HT-29 (cell line): ENCODE results near the gene ACTG1. TPM values are rescaled to one million over a fixed set of nuclear protein-coding genes. Genes with fewer than 3 reads are reported as not detected.
A peak's percentile ranks its signal among the peaks of the same experiment; 100 is the strongest.

Source experiments
- DNase-seq: peaks from one replicate; pipeline ENCODE4 v3.0.0-alpha.2; 2015; ENCODE audit warnings: low spot score
- total RNA-seq: library from RNA; depleted of rRNA; stranded (reverse); fragments of >200 nt; shearing (Covaris generic); gene quantifications from 2 replicates; pipeline ENCODE4 v1.2.3, GENCODE V29; 2014

The ACTG1 gene
- total RNA-seq, 1 experiment from 2014 or later: 4,670 TPM

DNA sequence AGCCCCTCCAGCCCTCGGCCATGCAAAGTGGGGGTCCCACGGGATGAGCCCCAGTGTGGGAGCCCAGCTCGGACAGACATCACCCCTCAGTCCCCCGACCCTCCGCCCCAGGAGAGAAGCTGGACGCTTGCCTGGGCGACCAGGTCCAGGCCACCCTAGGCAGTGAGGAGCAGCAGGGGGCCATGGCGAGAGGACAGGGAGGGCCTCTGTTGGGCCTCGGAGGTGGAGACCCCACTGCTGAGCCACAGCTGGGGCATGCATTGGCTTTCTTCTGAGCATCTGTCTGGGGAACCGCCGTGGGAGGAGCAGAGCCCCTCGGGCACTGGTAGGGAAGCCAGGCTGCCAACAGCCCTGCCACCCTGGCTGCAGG, 13.0 kb downstream of the ACTG1 start:
- DNase-seq: no peak

DNA sequence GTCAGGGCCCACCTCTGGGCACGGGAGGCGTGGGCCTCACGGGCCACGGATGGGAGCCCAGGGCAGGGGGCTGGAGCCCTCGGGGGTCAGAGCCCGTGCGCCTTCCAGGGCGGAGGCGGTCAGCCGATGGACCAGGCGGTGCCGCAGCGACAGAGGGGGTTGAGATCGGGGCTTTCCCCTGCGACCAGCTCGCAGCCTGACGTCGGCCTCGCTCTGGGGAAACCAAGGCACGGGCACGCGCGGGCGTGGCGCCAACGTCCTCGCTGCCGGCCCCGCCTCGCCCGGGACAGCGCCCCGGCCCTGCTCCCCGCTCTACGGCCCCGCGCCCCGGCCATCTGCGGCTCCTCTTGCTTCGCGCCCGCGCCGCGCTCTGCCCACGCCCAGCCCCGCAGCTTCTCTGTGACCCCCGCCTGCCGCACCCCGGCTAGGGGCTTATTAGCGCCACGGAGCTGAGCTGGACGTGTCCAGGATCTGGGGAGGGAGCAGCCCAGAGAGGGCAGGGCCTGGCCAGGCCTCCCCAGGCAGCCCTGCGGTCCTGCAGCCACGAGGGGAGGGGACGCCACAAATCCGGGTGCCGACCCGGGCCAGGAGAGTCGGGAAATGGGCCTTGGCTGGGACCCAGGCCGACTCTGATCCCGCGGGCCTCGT, 13.5 kb downstream of the ACTG1 start:
- no peak for DNase-seq

DNA sequence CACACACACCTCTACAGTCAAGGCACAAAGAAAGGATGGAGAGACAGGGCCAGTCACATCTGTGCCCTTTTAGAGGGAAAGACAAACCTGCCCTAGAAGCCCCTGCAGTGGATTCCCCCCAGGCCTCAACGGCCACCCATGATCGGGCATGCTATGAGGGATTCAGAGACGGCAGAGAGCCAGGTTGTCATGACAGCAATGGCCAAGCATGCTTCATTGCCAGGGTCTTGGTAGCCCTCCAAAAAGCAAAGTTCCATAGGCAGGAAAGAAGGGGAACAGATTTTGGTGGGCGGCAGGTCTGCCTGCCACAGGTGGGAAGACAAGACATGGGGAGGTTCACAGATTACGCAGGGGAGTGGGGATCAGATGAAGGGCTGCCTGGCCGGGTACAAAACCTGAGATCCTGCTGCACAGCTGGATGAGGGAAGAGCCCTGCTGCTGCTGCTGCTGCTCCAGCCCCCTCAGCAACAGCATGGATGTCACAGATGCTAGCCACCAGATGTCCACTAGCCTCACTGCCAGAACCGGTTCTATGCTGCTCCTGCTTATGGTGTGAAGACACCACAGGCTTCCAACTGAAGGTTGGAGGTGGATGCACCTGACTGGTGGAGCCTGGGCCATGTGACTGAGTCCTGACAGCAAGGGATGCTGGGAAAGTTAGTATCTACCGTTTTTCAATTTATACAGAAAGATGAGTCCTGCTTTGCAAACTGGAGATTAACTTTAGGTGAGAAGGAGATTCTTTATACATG, 17.8 kb downstream of the ACTG1 start:
- peak; percentile 72 for DNase-seq

DNA sequence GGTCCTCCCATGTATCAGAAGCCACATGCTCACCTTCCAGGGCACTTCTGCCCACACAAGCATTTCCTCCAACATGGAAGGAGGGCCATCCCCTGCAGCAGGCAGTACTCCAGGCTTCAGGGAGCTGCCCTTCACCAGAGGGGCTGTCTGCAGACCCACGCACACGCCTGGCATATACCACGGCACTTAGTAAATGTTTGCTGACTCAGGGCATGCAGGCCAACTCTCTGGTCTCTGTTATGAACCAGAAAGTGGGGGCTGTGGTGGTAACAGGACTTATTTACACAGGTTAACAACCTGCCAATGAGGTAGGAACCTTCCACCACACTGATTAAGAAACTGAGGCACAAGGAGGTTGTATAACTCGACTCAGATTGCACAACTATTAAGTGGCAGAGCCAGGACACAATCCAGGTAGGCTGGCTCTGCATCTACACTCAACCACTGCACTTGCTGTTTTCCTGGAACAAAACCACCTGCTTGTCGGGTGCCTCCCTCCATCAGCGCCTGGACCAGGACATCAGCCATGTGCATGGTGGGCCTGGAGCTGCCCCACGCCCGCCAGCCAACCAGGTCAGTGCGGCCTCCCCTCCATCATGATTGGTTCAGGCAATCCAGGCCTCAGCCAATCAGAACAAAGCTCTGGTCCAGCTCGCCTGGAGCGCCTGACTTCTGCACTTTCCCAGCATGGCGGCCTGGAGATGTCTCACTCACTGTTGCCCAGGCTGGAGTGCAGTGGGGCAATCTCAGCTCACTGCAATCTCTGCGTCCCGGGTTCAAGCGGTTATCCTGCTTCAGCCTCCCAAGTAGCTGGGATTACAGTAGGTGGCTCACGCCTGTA, 19.2 kb downstream of the ACTG1 start:
- DNase-seq: no peak

DNA sequence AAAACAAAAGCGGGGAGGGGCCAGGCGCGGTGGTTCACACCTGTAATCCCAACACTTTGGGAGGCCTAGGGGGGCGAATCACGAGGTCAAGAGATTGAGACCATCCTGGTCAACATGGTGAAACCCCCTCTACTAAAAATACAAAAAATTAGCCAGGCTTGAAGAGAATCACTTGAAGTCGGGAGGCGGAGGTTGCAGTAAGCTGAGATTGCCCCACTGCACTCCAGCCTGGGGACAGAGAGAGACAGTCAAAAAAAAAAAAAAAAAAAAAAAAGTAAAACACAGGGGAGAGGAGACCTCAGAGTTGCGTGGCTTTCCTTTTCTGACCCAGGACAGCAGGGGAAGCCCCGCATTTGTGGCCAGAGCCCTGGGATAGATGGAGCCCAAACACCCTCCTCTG, 19.9 kb downstream of the ACTG1 start:
- DNase-seq: no peak

DNA sequence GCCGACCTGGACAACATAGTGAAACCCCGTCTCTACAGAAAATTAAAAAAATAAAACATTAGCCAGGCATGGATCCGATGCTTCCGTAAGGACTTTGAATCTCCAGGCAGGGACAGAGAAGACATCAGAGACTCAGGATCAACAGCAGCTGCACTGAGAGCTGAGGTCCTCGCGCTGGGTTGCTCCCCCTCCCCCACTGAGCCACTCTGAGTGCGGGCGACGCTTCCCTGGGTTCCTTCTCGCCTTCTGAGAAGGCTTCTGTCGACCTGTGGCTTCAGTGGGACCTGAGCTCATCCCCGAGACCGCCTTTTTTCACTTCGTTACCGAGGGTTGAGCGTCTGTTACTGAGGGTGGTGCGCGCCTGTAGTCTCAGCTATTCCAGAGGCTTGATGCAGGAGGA, 20.4 kb downstream of the ACTG1 start:
- no peak for DNase-seq

DNA sequence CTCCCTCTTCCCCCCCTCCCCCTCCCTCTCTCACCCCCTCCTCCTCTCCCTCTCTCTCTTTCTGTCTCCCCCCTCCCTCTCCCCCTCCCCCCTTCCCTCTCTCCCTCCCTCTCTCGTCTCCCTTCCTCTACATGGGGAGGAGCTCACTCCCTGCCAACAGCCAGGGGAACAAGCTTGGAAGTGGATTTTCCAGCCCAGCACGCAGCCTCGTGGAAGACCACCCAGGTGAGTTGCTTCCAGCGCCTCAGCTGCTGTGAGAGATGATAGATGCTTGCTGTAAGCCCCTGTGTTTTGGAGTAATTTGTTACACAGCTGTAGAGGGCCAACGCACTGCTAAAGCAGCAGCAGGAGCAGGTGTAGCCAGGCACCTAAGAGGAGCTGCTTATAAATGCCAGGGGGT, 20.8 kb downstream of the ACTG1 start:
- DNase-seq: no peak

DNA sequence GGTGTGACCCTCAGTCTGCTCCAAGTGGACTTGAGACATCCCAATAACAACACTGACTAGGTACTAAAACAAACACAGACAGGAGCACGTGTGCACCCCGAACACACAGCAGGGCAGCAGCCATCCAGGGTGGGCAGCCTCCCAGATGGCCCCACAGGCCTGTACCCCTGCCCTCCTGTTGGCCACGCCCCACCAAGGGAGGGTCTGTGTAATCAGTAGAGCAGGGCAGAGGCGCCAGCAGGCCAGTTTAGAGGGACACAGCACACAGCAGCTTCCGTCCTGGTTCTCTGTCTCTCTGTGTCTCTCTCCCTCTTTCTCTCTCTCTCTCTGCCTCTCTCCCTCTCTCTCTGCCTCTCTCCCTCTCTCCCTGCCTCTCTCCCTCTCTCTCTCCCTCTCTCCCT, 21.4 kb downstream of the ACTG1 start:
- no peak for DNase-seq

DNA sequence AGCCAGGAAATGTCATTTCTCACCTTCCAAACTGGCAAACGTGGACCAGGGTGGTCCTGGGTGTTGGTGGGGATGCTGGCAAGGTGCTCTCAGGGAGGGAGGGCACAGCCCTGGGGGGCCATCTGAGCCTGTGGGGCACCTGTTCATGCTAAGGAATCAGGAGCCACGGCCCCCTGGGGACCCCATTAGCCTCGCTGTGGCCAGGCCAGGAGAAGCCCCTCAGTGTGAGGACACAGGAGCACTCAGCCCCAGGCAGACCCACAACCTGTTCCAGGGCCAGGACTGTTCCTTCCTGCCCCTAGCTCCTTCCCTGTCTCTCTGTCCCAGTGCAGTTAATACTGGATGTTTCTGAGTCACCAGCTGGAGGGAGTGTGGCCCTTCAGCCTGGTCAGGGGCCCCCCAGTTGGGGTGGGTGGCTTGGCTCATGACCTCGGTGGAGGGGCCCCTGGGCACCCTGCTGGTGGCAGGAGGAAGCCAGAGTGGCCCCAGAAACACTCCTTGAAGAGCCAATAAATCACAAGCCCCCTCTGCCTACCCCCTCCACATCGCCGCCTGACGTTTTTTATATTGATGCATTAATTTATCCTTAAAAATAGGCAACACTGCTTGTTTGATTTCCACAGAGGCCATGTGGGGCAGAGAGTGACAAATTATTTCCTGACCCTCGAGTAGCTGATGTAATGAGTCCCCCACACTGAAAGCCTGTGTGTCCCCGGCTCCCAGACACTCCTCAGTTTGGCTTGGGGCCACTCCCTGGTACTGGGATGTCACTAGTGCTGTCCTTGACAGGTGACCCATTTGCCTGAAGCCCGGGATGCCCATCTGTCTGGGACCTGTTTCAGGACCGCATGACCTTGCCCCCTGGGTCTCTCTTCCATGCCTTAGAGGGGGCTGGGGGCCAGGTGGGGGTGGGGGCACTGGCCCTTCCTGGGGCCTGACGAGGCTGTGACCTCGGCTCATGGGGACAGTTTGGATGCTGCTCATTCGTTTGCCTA, 22.3 kb downstream of the ACTG1 start:
- DNase-seq: no peak

DNA sequence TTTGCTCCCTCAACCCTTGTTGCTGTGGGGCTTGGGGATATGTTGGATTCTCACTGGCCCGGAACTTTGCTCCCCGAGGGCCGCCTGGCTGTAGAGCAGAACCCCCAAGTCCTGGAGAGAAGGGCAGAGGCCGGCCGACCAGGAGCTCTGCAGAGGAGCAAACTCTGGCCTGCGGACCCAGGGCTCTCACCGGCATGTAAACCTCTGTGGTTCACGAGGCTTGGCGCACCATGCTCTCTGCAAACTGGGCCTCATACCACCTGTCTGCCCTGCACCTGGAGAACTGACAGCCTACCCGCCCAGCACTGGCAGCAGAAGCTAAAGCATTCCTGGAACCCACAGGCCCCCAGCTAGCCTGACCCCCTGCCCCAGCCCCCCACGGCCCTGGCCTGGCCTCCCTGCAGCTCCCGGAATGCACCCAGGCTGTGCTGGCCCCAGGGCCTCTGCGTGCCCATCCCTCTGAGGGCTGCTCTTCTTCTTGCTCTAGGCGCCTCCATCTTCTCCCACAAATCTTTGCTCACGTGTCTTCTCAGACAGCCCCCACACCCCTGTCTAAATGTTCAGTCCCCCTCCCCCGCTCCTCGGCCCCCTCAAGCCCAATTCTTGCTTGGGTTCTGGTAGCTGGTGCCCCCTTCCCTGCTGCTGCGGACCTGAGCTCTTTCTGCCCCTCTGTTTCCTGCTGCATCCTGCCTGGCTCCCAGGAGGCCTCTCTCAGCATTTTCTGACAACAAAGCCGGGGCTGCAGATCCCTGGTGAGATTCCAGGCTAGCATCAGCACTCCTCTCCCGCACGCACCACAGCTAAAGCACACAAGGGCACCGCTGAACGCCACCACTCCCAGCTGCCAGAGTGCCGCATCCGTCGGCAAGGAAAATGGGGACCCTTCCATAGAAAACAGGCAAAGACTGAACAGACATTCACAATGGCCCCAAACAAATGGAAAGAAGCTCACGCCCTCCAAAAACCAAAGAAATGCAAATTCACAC, 23.3 kb downstream of the ACTG1 start:
- DNase-seq: no peak

DNA sequence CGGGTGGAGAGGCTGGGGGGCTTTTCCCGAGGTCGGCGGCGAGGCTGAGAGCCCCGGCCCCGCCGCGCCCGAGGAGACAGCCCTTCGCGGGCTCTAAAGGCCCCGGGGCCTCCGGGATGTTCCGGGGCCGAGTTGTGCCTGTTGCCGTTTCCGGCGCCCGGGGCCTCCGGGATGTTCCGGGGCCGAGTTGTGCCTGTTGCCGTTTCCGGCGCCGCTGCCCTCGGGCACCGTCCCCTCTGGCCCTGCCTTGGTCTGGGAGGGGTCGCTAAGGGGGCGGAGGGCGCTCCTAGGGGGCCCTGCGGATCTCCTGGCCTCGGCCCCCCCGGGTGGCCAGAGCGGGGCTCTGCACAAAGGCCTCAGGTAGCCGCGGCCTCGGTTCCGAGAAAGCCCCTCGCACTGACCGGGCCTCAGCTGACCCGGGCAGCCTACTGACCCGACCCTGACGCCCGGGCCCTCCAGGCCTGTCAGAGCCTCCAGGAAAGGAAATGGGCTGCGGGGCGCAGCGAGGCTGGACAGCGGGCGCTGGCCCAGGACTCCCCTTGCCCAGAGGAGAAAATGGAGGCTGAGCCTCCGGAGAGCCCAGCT, 24.2 kb downstream of the ACTG1 start:
- no peak for DNase-seq

DNA sequence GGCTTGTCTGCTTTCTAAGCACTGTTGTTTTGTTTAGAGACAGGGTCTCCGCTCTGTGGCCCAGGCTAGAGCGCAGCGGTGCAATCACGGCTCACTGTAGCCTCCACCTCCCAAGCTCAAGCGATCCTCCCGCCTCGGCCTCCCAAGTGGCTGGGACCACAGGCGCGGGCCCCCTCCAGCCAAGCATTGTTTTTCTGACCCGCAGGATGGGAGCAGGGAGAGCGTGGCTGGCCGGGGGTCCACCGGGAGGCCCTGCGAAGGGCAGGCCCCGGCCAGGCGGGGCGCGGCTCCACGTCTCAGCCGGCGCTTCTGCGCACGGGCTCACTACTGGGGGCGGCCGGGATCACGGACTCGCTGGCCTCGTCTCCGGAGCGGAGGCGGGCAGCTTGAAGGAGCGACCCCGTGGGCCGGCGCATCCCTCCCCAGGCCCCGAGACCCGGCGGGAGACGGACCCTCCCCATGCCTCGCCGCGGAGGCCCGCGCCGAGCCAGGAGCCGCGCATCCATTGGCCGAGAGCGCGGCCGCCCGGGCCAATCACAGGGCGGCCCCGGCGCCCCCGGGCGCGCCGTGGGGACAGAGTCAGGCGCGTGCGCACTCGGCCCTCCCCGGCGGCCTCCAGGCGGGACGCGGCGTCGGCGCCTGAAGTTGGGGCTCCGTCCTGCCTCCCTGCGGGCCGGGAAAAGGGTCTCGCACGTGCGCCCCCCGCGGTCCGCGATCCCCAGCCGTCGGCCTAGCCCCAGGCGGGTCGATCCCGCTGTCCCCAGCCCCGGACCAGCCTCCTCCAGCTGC, 24.9 kb downstream of the ACTG1 start:
- DNase-seq: peak; percentile 64

DNA sequence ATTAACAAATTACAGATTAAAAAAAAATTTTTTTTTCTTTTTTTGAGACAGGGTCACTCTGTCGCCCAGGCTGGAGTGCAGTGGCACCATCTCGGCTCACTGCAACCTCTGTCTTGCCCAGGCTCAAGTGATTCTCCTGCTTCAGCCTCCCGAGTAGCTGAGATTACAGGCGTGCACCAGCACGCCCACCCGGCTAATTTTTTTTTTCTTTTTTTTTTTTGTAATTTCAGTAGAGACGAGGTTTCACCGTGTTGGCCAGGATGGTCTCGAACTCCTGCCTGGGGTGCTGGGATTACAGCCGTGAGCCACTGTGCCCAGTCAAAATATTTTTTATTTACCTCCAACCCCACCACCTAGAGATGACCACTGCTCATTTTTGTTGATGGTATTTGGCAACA, 25.5 kb downstream of the ACTG1 start:
- DNase-seq: no peak

DNA sequence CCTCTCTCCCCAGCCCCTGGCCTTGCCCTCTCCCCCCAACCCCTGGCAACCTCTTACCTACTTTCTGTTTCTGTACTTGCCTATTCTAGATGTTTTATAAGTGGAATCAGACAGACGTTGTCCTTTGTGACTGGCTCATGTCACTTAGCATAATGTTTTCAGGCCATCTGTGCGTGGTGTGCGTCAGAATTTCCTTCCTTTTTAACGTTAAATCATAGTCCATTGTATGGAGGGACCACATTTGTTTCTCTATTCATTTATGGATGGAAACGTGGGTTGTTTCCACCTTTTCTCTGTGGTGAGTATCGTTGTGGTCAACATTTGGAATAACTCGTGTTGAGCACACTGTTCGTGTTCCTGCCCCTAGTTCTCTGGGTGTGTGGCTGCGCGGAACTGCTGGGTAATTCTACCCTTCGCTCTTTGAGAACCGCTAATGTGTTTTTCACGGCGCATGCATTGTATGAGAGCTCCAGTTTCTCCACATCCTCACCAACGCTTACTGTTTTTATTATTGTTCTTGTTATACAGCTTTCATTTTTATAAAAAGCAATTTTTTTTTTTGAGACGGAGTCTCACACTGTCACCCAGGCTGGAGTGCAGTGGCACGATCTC, 26.3 kb downstream of the ACTG1 start:
- DNase-seq: no peak

DNA sequence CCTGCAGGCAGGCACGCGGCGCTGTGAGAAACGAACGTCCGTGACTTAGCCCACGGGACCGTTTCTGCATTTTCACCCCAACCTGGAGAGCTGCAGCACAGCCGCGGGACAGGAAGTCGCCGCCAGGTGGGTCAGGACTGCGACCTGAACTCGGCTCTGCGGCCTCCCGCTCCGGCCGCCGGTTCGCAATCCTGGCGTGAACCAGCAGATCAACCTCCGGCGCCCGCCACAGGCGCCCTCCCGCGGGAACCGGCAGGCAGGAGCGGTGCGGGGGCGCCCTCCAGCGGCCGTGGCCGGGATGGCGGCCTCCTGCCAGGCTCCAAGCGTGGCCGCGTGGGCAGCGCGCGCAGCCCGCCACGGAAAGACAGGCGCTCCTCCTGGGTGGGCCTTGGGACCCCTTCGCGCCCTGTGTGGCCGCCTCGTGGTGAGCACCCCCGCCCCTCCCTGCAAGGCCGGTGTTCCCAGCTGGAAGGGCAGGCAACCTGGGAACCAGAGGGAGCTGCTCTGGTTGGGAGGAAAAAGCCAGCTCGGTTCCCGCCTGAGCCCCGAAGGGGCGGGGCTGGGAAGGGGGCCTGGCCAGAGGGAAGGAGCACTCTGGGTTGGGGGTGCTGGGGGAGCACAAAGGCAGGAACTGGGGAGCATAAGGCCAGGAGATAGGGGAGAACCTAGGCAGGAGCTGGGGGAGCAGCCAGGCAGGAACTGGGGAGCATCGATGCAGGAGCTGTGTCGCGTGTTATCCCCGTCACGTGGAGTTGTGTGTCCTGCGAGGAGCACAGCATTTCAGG, 28.2 kb downstream of the ACTG1 start:
- peak; percentile 90 for DNase-seq

DNA sequence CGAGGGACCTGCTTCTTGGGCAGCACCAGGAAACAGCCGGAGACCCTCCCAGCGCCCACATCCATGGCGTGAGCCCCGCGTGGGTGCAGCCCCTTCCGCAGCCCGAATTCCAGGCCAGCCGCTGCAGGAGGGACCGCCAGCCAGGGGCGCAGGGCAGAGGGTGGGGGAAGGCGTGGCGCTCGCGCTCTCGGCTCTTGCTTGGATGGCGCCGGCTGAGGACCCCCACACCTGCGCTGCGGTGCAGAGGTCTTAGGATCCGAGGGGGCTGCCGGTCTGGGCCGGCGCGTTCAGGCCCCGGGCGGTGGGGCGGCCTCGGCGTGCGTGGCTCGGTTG, 28.8 kb downstream of the ACTG1 start:
- DNase-seq: no peak

DNA sequence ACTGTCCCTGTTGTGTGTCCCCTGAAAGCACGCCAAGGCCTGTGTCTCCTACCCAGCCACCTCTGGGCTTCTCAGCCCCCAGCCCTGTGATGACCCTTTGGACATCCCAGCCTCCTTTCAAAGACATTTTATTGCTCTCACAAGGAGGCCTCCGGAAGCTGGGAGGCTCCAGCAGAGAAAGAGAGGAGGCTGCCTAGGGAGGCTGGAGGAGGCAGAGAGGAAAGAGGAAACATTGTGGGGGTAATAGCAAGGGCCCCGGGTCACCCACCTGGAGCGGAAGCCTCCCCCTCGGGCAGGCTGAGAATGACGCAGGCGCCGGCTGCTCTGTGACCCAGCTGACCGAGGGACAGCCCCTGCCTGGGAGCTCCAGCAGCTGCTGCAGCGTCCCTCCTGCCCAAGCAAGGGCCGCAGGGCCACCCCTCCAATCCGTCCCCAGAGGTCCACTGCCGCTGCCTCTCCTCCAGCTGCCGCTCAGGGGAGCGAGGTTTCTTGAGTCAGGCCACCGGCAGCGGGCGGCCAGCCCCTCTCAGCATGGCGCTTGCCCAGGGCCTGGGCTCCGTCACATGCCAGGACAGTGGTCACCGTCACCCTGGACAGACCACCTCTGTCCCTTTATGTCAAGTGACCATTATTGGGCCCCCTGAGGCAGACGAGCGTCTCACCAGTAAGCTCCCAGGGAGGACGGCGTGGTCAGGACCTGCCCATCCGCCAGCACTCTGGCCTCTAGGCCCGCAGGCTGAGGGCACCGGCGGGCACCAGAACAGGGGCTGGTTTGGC, 29.3 kb downstream of the ACTG1 start:
- DNase-seq: no peak
